Choroid plexus epithelial cell (primary cell): ENCODE measurements around the gene SLMAP.
"Not testable (repeated sequence)": the region's sequence is repeated elsewhere in the genome, so short reads cannot be mapped to it uniquely, and the experiment has no call there.

ENCODE experiments used
- DNase-seq: peaks from one replicate; pipeline ENCODE4 v3.0.0-alpha.2; 2010; ENCODE audit warnings: low read depth
- H3K4me3 ChIP-seq: 2 replicates; pipeline ENCODE4 v1.5.1; 2011; ENCODE audit warnings: low read depth, mild to moderate bottlenecking, control low read depth, low read length, moderate library complexity
- CTCF ChIP-seq: conservative IDR thresholded peaks from 2 replicates; pipeline ENCODE4 v1.5.1; 2011; ENCODE audit warnings: low read depth, mild to moderate bottlenecking, control low read depth, inconsistent platforms, low read length, moderate library complexity

SLMAP gene

GRCh38 chr3:57855281-57855680 lies 99.2 kb downstream of the SLMAP start:
- H3K4me3 ChIP-seq: no peak overlapping the region
- DNase-seq: peak; percentile 61
- no peak for TF ChIP-seq CTCF

GRCh38 chr3:57855943-57856342 lies 99.8 kb downstream of the SLMAP start:
- no peak overlapping the region for H3K4me3 ChIP-seq
- no peak for DNase-seq
- no peak for TF ChIP-seq CTCF

- H3K4me3 ChIP-seq: no peak overlapping the region
- DNase-seq: peak; percentile 40
- TF ChIP-seq CTCF: peak; percentile 31
Measured at GRCh38 chr3:57856675-57857074, 100.6 kb downstream of the SLMAP start.

- TF ChIP-seq CTCF: no peak
- no peak overlapping the region for H3K4me3 ChIP-seq
- no peak for DNase-seq
Measured at GRCh38 chr3:57862894-57863293, 106.8 kb downstream of the SLMAP start.

- no peak for DNase-seq
- no peak for TF ChIP-seq CTCF
- H3K4me3 ChIP-seq: no peak overlapping the region
Measured at GRCh38 chr3:57863380-57863779, 107.3 kb downstream of the SLMAP start.

- no peak overlapping the region for H3K4me3 ChIP-seq
- peak; percentile 76 for DNase-seq
- peak; percentile 62 for TF ChIP-seq CTCF
Measured at GRCh38 chr3:57864853-57865252, 108.7 kb downstream of the SLMAP start.

- DNase-seq, H3K4me3 ChIP-seq: not testable (repeated sequence)
Measured at GRCh38 chr3:57869110-57869509, 113.0 kb downstream of the SLMAP start.

- no peak for TF ChIP-seq CTCF
Measured at GRCh38 chr3:57872606-57873005, 116.5 kb downstream of the SLMAP start.

More at GRCh38 chr3:57872606-57873005, 116.5 kb downstream of the SLMAP start:
- DNase-seq: peak; percentile 62
- H3K4me3 ChIP-seq: no peak overlapping the region
